ENCODE data around the gene TMEM270. TPM values are rescaled to one million over a fixed set of nuclear protein-coding genes. Genes with fewer than 3 reads are reported as not detected.

Gene TMEM270
- total and polyA plus RNA-seq, 8 donors, result not detected

DNA sequence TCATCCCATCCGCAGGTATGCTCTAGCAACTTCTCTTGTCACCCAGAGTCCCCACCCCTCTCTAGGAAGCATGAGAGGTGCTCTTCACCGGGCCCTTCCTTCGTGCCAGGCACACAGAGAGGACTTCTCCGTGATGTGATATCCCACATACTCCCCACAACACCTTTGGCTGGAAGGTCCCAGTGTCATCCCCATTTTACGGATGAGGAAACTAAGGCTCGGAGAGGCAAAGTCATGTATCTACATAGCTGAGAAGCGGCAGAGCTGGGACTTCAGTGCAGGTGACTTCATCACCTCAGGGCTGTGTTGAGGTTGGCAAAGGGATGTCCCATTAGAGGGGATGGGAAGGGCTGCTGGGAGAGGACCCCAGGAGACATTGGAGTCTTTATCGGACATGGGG, 15.4 kb downstream of the TMEM270 start:
- no peaks in the 10 kb centered on the region for H3K36me3 ChIP-seq
- peaks cover 0 to 14% of the 10 kb centered on the region in 2 donors for H3K27me3 ChIP-seq
- ATAC-seq, result no peak
- no peak overlapping the region for H3K27ac ChIP-seq
- TF ChIP-seq, protein P1, sequence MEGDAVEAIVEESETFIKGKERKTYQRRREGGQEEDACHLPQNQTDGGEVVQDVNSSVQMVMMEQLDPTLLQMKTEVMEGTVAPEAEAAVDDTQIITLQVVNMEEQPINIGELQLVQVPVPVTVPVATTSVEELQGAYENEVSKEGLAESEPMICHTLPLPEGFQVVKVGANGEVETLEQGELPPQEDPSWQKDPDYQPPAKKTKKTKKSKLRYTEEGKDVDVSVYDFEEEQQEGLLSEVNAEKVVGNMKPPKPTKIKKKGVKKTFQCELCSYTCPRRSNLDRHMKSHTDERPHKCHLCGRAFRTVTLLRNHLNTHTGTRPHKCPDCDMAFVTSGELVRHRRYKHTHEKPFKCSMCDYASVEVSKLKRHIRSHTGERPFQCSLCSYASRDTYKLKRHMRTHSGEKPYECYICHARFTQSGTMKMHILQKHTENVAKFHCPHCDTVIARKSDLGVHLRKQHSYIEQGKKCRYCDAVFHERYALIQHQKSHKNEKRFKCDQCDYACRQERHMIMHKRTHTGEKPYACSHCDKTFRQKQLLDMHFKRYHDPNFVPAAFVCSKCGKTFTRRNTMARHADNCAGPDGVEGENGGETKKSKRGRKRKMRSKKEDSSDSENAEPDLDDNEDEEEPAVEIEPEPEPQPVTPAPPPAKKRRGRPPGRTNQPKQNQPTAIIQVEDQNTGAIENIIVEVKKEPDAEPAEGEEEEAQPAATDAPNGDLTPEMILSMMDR (IDR thresholded peaks at IDR 0.05), result no peak
- H3K9me3 ChIP-seq, result no peaks in the 10 kb centered on the region
- H3K4me1 ChIP-seq, result peaks cover 11 to 15% of the 10 kb centered on the region in 2 donors
- no peak for DNase-seq
- intact Hi-C loops (cut with DNase I), result no loop called here
- no peak overlapping the region for H3K4me3 ChIP-seq

DNA sequence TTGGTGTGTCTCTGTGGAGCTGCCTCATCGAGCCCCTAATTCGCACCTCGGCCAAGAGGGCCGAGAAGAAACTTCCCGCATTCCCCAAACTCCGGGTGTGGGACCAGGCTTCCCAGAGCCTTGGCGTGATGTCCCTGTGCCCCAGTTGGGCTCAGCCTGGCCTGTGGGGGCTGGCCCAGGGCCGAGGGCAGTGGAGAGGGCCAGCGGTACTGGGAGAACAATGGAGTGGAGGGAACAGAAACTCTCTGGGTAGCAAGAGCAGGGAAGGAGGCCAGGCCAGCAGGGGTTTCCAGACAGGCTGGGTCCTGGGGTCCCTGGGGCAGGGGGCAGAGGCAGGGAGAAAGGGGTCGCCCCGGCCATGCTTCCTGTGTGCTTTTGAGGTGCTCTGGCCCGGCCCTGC, 16.0 kb downstream of the TMEM270 start:
- no peak overlapping the region for H3K27ac ChIP-seq
- DNase-seq, result no peak
- peaks cover 11 to 15% of the 10 kb centered on the region in 2 donors for H3K4me1 ChIP-seq
- peaks cover 0 to 14% of the 10 kb centered on the region in 2 donors for H3K27me3 ChIP-seq
- no peak overlapping the region for H3K4me3 ChIP-seq
- intact Hi-C loops (cut with DNase I), result no loop called here
- H3K36me3 ChIP-seq, result no peaks in the 10 kb centered on the region
- ATAC-seq, result no peak
- TF ChIP-seq, protein P1 (IDR thresholded peaks at IDR 0.05), result no peak
- H3K9me3 ChIP-seq, result no peaks in the 10 kb centered on the region

DNA sequence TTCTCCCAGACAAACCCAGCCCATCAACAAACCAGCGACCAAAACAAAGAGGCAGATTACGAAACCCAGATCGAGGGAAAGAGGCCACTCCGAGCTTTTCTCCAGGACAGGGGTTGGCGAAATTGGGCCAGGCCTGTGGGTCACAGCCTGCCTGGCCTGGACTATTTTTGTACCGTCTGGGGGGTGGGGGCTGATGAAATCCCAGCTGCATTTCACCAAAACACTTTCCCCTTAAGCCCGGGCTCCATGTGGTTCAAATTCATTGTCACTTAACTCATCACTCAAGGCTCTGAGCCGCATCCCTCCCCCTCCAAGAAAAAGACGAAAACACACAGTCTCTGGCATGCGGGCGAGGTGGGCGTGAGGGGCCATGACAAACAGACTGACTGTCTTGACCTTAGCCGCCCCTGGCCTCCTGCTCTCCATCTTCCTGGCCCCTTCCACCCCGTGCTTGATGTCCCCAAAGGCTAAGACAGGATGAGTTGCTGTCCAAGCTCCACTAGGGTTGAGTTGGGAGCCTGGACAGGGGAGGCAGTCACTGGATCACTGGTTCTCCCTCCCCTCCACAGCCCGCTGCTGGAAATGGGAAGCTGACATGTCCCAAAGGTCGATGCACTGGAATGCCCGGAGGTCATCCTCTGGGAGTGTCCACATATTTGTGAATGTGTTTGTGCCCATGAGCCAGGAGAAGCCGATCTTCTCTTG, 19.2 kb downstream of the TMEM270 start:
- TF ChIP-seq, protein P1 (IDR thresholded peaks at IDR 0.05), result no peak
- H3K27ac ChIP-seq, result peak overlapping the region; percentile 39 to 63
- ATAC-seq (peak; percentile 61), DNase-seq (peak in 2 of 4 donors; percentile 78 to 83)
- peaks cover 11 to 15% of the 10 kb centered on the region in 2 donors for H3K4me1 ChIP-seq
- peaks cover 0 to 14% of the 10 kb centered on the region in 2 donors for H3K27me3 ChIP-seq
- H3K9me3 ChIP-seq, result no peaks in the 10 kb centered on the region
- no peak overlapping the region for H3K4me3 ChIP-seq
- intact Hi-C loops (cut with DNase I), result no loop called here
- no peaks in the 10 kb centered on the region for H3K36me3 ChIP-seq

DNA sequence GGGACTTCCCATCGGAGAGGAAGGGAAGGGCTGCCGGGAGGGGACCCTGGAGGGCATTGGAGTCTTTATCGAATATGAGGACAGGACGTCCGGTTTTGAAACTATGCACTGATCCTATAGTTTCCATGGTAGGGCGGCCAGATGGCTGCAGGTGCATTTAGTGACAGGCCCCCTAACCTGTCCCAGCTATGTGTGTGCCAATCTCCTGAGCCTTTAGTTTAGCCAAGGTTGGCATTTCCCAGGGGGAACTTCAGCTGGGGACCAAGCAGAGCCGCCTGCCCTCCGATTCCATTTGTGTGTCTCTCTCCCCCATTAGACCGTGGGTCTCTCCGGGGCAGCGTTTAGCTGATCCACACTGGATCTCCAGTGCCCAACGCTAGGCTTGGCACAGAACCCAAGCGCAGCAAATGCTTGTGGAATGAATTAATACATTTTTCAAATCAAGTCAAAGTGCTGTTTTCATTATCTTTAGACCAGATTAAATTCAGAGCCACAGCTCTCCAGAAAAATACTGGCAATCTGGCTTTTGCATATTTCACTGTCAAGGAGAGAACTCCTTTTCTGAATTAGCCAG, 19.9 kb downstream of the TMEM270 start:
- intact Hi-C loops (cut with DNase I), result no loop called here
- no peak overlapping the region for H3K4me3 ChIP-seq
- ATAC-seq (no peak), DNase-seq (no peak)
- peaks cover 0 to 17% of the 10 kb centered on the region in 2 donors for H3K27me3 ChIP-seq
- peak overlapping the region; percentile 39 to 63 for H3K27ac ChIP-seq
- H3K9me3 ChIP-seq, result no peaks in the 10 kb centered on the region
- no peaks in the 10 kb centered on the region for H3K36me3 ChIP-seq
- TF ChIP-seq, protein P1 (IDR thresholded peaks at IDR 0.05), result no peak
- H3K4me1 ChIP-seq, result peaks cover 14 to 15% of the 10 kb centered on the region in 2 donors

DNA sequence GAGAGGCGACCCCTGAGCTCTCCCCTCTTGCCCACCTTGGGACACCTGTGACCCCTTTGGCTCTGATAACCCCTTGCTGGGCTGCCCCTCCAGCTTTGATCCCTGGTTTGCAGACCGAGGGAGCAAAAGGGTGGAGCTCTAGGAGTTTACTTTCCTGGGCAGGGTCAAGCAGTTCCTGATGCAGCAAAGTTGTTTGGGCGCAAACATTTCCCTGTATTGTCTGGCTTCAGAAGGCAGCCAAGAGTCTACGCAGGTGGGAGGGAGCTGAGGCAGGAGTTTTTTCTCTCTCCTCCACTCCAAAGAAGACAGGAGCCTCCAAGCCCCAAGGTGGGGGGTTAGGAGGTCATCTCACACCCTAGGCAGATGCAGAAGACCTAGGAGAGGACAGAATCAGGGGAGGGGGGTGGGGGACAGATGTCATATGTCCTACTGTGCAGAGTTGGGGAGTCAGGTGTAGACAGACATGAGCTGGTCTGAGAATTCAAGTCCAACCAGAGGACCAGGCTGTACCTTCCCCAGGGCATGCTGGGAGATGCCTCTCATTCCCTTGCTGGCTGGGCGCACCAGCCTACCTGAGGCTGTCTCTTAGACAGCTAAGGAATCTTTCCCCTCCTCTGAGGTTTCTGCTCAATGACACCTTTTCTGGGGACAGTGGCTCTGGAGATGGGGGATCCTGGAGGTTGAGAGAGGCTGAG, 20.5 kb downstream of the TMEM270 start:
- H3K4me1 ChIP-seq, result peaks cover 18 to 21% of the 10 kb centered on the region in 2 donors
- TF ChIP-seq, protein P1 (IDR thresholded peaks at IDR 0.05), result no peak
- H3K27me3 ChIP-seq, result peaks cover 0 to 23% of the 10 kb centered on the region in 2 donors
- intact Hi-C loops (cut with DNase I), result no loop called here
- ATAC-seq (no peak), DNase-seq (peak in 1 of 4 donors; percentile 18)
- no peaks in the 10 kb centered on the region for H3K36me3 ChIP-seq
- H3K9me3 ChIP-seq, result no peaks in the 10 kb centered on the region
- no peak overlapping the region for H3K4me3 ChIP-seq
- peak overlapping the region; percentile 39 to 63 for H3K27ac ChIP-seq

Data from left lung (tissue), 10 donors.